Loucy (cell line): ENCODE data around the gene CDC23.
"Not testable (repeated sequence)": the region's sequence is repeated elsewhere in the genome, so short reads cannot be mapped to it uniquely, and the experiment has no call there.

ENCODE experiments used
- H2AFZ ChIP-seq: fragments of 200-600 bp; sonication (generic); 2 replicates; pipeline ENCODE4 v1.6.0; 2016; ENCODE audit warnings: antibody characterized with exemption, mild to moderate bottlenecking, low read length, moderate library complexity
- H3F3A ChIP-seq: fragments of 200-600 bp; 2 replicates; pipeline ENCODE4 v1.6.0; 2016; ENCODE audit warnings: antibody characterized with exemption, low read depth, mild to moderate bottlenecking
- H3K27me3 ChIP-seq: fragments of 200-600 bp; sonication (generic); 2 replicates; pipeline ENCODE4 v1.6.1; 2014; ENCODE audit warnings: low read length, mild to moderate bottlenecking; ENCODE audit not compliant: insufficient read depth, poor library complexity, severe bottlenecking
- H3K36me3 ChIP-seq: fragments of 200-600 bp; sonication (generic); 2 replicates; pipeline ENCODE4 v1.6.1; 2016; ENCODE audit warnings: low read length; ENCODE audit not compliant: insufficient read depth
- H3K4me1 ChIP-seq: fragments of 200-600 bp; sonication (generic); 2 replicates; pipeline ENCODE4 v1.5.1; 2014; ENCODE audit warnings: low read length, mild to moderate bottlenecking; ENCODE audit not compliant: insufficient read depth, poor library complexity, severe bottlenecking
- H3K4me2 ChIP-seq: fragments of 200-600 bp; sonication (generic); 2 replicates; pipeline ENCODE4 v1.6.0; 2014; ENCODE audit warnings: antibody characterized with exemption, low read length, low read depth, mild to moderate bottlenecking; ENCODE audit not compliant: poor library complexity, severe bottlenecking
- H3K4me3 ChIP-seq: fragments of 200-600 bp; sonication (generic); 2 replicates; pipeline ENCODE4 v1.5.1; 2014; ENCODE audit warnings: low read length, mild to moderate bottlenecking, mixed read lengths; ENCODE audit not compliant: poor library complexity, severe bottlenecking
- H3K79me2 ChIP-seq: fragments of 200-600 bp; sonication (generic); 2 replicates; pipeline ENCODE4 v1.6.1; 2014; ENCODE audit warnings: low read length; ENCODE audit not compliant: insufficient read depth
- H3K9ac ChIP-seq: fragments of 200-600 bp; sonication (generic); 2 replicates; pipeline ENCODE4 v1.6.0; 2014; ENCODE audit warnings: mild to moderate bottlenecking, low read depth, low read length, moderate library complexity; ENCODE audit not compliant: poor library complexity, severe bottlenecking
- H3K9me2 ChIP-seq: fragments of 200-600 bp; sonication (generic); replicated peaks from 2 replicates; pipeline ENCODE4 v1.6.1; 2016; ENCODE audit warnings: low read depth, low read length, mixed read lengths
- H3K9me3 ChIP-seq: fragments of 200-600 bp; sonication (generic); 2 replicates; pipeline ENCODE4 v1.6.1; 2014; ENCODE audit warnings: mild to moderate bottlenecking, antibody characterized with exemption, low read length, low read depth; ENCODE audit not compliant: insufficient read depth
- H4K20me1 ChIP-seq: fragments of 200-600 bp; sonication (generic); 2 replicates; pipeline ENCODE4 v1.6.0; 2014; ENCODE audit warnings: antibody characterized with exemption, low read length, mild to moderate bottlenecking; ENCODE audit not compliant: insufficient read depth, poor library complexity, severe bottlenecking
- CTCF ChIP-seq: fragments of 200-600 bp; sonication (generic); conservative IDR thresholded peaks from 2 replicates; pipeline ENCODE4 v1.5.1; 2014; ENCODE audit warnings: mild to moderate bottlenecking, antibody characterized with exemption, low read length
- EZH2phosphoT487 ChIP-seq: fragments of 200-600 bp; IDR thresholded peaks from 2 replicates; pipeline ENCODE4 v1.6.1; 2018; ENCODE audit warnings: antibody characterized with exemption, mild to moderate bottlenecking, moderate library complexity, borderline replicate concordance

Gene CDC23

GRCh38 chr5:138157626-138158025, 55.5 kb downstream of the CDC23 start:
- Histone ChIP-seq H3K4me3 (no peak overlapping the region), H3K9me3 (no peaks in the 10 kb centered on the region), H3K79me2 (no peaks in the 10 kb centered on the region), H3K9me2 (no peaks in the 10 kb centered on the region), H3K4me2 (no peak overlapping the region), H4K20me1 (no peaks in the 10 kb centered on the region), H3K9ac (no peak overlapping the region), H3K36me3 (peaks cover 61% of the 10 kb centered on the region; the same call in 1 of the 2 replicates), H2AFZ (no peak overlapping the region), H3K4me1 (no peaks in the 10 kb centered on the region), H3K27me3 (no peaks in the 10 kb centered on the region), H3F3A (no peaks in the 10 kb centered on the region)
- TF ChIP-seq CTCF (no peak), EZH2phosphoT487 (no peak)

- not testable (repeated sequence) for H3K4me2 ChIP-seq, H4K20me1 ChIP-seq, H3K9ac ChIP-seq, H2AFZ ChIP-seq, H3K79me2 ChIP-seq, H3K9me3 ChIP-seq, H3K4me1 ChIP-seq, H3K27me3 ChIP-seq, H3K9me2 ChIP-seq, H3K4me3 ChIP-seq, H3F3A ChIP-seq
- peaks cover 45% of the 10 kb centered on the region; the same call in 1 of the 2 replicates for H3K36me3 ChIP-seq
These were observed 57.1 kb downstream of the CDC23 start for GRCh38 chr5:138155977-138156376.

GRCh38 chr5:138149530-138149929, 63.6 kb downstream of the CDC23 start:
- no peak for TF ChIP-seq EZH2phosphoT487
- TF ChIP-seq CTCF = no peak
- Histone ChIP-seq H3K9me3 (no peaks in the 10 kb centered on the region), H2AFZ (no peak overlapping the region)

GRCh38 chr5:138148811-138149210, 64.3 kb downstream of the CDC23 start:
- Histone ChIP-seq H3K9me3 (no peaks in the 10 kb centered on the region), H3K36me3 (no peaks in the 10 kb centered on the region), H3K9ac (no peak overlapping the region), H4K20me1 (no peaks in the 10 kb centered on the region), H3K4me3 (no peak overlapping the region), H3K4me1 (no peaks in the 10 kb centered on the region), H3K27me3 (no peaks in the 10 kb centered on the region), H3K9me2 (no peaks in the 10 kb centered on the region), H3F3A (no peaks in the 10 kb centered on the region), H3K79me2 (no peaks in the 10 kb centered on the region), H2AFZ (no peak overlapping the region), H3K4me2 (no peak overlapping the region)
- no peak for TF ChIP-seq CTCF
- no peak for TF ChIP-seq EZH2phosphoT487

More at GRCh38 chr5:138149530-138149929, 63.6 kb downstream of the CDC23 start:
- H4K20me1 ChIP-seq = no peaks in the 10 kb centered on the region
- no peaks in the 10 kb centered on the region for H3K36me3 ChIP-seq
- no peak overlapping the region for H3K4me2 ChIP-seq
- H3K9me2 ChIP-seq = no peaks in the 10 kb centered on the region
- no peaks in the 10 kb centered on the region for H3K4me1 ChIP-seq
- H3K27me3 ChIP-seq = no peaks in the 10 kb centered on the region
- H3K4me3 ChIP-seq = no peak overlapping the region
- no peak overlapping the region for H3K9ac ChIP-seq
- H3F3A ChIP-seq = no peaks in the 10 kb centered on the region
- H3K79me2 ChIP-seq = no peaks in the 10 kb centered on the region

- not testable (repeated sequence) for H3K9ac ChIP-seq, H3K4me1 ChIP-seq, H3K79me2 ChIP-seq, H3K4me2 ChIP-seq, H2AFZ ChIP-seq, H3K36me3 ChIP-seq, H3K9me3 ChIP-seq, H3K27me3 ChIP-seq, H3K9me2 ChIP-seq, H3K4me3 ChIP-seq, H4K20me1 ChIP-seq, H3F3A ChIP-seq
These were observed 69.5 kb downstream of the CDC23 start for GRCh38 chr5:138143578-138143977.
